Transverse colon (tissue), 3 donors: Measurements from ENCODE around the gene VPS35L.

Experiments used
- EP300 ChIP-seq: sonication (generic); formaldehyde crosslinking; IDR thresholded peaks from one replicate; pipeline ENCODE4 v1.6.1; 2017; ENCODE audit warnings: antibody characterized with exemption, low read depth
- TF ChIP-seq, protein P1 (sequence below), 5 experiments: fragments of 200-600 bp in 3 of 5; fragments of 450-650 bp in 2 of 5; sonication (generic) in 3 of 5; IDR thresholded peaks; 1 replicate in 2 of 5; 2 replicates in 3 of 5; pipeline ENCODE4 v1.5.1; 2016 to 2017; ENCODE audit warnings: antibody characterized with exemption in 5 of 5, inconsistent platforms in 3 of 5, mild to moderate bottlenecking in 2 of 5, moderate library complexity in 1 of 5

DNA sequence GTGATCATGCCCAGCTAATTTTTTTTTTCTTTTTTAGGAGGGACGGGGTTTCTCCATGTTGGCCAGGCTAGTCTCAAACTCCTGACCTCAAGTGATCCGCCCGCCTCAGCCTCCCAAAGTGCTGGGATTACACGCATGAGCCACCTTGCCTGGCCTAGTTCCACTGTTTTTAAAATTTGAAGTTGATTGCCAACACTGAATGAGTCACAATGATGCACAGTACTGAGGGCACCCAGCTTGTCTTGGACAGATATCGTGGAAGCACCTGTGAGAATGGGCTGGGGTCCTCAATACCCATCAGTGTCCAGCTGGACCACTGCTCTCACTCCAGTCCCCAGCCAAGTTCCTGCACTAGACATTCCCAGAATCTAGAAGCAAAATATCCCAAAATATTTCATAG, 160.1 kb downstream of the VPS35L start:
- TF ChIP-seq, protein P1, sequence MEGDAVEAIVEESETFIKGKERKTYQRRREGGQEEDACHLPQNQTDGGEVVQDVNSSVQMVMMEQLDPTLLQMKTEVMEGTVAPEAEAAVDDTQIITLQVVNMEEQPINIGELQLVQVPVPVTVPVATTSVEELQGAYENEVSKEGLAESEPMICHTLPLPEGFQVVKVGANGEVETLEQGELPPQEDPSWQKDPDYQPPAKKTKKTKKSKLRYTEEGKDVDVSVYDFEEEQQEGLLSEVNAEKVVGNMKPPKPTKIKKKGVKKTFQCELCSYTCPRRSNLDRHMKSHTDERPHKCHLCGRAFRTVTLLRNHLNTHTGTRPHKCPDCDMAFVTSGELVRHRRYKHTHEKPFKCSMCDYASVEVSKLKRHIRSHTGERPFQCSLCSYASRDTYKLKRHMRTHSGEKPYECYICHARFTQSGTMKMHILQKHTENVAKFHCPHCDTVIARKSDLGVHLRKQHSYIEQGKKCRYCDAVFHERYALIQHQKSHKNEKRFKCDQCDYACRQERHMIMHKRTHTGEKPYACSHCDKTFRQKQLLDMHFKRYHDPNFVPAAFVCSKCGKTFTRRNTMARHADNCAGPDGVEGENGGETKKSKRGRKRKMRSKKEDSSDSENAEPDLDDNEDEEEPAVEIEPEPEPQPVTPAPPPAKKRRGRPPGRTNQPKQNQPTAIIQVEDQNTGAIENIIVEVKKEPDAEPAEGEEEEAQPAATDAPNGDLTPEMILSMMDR (IDR thresholded peaks at IDR 0.05) = no peak
- no peak for TF ChIP-seq EP300
